Adrenal gland (tissue), 5 donors: ENCODE data around the gene GHRHR.

Source experiments
- POLR2A ChIP-seq, 2 donors: fragments of 450-650 bp; IDR thresholded peaks; one replicate each; pipeline ENCODE4 v1.6.1; 2017; ENCODE audit warnings: antibody characterized with exemption in 2 of 2, mild to moderate bottlenecking in 2 of 2, moderate library complexity in 1 of 2
- TF ChIP-seq, protein P1 (sequence below), 6 experiments: fragments of 450-650 bp in 4 of 6; fragments of 200-600 bp in 2 of 6; sonication (generic) in 1 of 6; IDR thresholded peaks; 1 replicate in 5 of 6; 2 replicates in 1 of 6; pipeline versions ENCODE4 v1.5.1 to v1.8.0; 2016 to 2021; ENCODE audit warnings: antibody characterized with exemption in 6 of 6, mild to moderate bottlenecking in 2 of 6, moderate library complexity in 1 of 6
- donor health status: DM: no; HTN: no; CAD: no.

DNA sequence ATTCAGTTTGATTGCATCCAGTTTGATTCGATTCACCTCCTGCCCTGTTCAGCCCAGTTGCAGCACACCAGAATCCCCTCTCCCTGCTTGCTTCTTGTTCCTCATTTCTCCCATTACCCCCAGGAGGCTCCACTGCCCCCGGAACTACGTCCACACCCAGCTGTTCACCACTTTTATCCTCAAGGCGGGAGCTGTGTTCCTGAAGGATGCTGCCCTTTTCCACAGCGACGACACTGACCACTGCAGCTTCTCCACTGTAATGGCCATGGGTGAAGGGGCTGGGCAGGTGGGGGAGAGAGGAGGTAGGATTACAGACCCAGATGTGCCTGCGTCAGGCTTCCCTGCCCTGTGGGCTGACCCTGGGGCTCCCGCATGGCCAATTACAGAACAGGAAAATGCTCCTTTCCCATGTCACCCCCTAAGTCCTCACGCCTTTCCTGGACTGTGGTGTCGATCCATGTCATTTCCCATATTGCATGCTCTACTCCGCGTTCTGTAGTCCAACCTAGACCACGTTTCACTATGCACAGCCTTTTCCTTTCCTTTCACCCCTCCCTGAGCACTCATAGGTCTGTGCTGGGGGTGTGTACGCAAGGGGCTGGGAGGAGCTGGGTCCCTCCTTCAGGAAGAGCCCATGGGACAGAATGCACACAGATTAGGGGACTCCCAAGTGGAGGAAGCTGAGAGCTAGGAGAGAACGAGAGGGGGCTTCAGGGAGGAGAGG lies 8.2 kb downstream of the GHRHR start:
- TF ChIP-seq, protein P1, sequence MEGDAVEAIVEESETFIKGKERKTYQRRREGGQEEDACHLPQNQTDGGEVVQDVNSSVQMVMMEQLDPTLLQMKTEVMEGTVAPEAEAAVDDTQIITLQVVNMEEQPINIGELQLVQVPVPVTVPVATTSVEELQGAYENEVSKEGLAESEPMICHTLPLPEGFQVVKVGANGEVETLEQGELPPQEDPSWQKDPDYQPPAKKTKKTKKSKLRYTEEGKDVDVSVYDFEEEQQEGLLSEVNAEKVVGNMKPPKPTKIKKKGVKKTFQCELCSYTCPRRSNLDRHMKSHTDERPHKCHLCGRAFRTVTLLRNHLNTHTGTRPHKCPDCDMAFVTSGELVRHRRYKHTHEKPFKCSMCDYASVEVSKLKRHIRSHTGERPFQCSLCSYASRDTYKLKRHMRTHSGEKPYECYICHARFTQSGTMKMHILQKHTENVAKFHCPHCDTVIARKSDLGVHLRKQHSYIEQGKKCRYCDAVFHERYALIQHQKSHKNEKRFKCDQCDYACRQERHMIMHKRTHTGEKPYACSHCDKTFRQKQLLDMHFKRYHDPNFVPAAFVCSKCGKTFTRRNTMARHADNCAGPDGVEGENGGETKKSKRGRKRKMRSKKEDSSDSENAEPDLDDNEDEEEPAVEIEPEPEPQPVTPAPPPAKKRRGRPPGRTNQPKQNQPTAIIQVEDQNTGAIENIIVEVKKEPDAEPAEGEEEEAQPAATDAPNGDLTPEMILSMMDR (IDR thresholded peaks at IDR 0.05), result no peak
- TF ChIP-seq POLR2A (IDR thresholded peaks at IDR 0.05), result no peak
